G401 (cell line): ENCODE data around the gene TOB2. TPM values are rescaled to one million over a fixed set of nuclear protein-coding genes. Genes with fewer than 3 reads are reported as not detected.
A peak's percentile ranks its signal among the peaks of the same experiment; 100 is the strongest.
"Not testable (repeated sequence)": the region's sequence is repeated elsewhere in the genome, so short reads cannot be mapped to it uniquely, and the experiment has no call there.

ENCODE experiments used
- DNase-seq: peaks from one replicate; pipeline ENCODE4 v3.0.0-alpha.2; 2015; ENCODE audit warnings: low spot score
- in situ Hi-C: cut with HindIII; loops from 2 replicates; pipeline ENCODE4 v1.10.0; 2016; ENCODE audit warnings: low sequenced_read_pairs, mixed read lengths
- total RNA-seq: library from RNA; depleted of rRNA; stranded (reverse); fragments of >200 nt; shearing (Covaris generic); gene quantifications from 2 replicates; pipeline ENCODE4 v1.2.3, GENCODE V29; 2014

Gene TOB2
- total RNA-seq, 1 experiment from 2014 or later: 34.4 TPM

DNA sequence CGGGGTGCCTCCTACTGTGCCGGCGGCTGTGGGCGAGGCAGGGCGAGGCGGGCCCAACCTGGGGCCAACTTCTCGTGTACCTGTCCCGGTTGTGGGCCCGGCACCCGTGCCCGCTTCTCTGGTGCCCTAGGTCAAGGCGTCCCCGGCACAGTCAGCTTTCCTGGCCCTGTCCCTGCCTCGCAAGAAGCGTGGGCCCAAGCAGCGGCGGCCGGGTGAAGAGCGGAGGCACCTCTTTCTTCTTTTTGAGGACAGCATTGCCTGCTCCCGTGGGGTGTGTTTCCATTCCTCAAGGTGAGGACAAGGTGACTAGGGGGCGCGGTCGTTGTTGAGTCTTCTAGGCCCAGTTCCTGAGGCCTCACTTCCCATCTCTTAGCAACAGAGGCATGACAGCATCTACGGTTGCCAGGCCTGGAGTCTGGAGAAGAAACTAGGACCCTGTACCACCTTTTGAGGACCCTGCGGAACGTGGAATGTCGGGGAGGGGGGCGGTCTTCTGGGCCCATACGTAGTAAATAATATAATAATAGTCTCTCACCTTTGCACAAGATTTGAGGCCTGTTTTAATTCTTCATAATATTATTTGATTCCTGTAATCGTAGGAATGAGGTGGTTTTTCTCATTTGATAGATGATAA, 22.7 kb upstream of the TOB2 start:
- in situ Hi-C loops: no loop called here
- peak; percentile 30 for DNase-seq

- peak; percentile 99 for DNase-seq
- in situ Hi-C loops: no loop called here
Measured at GRCh38 chr22:41468381-41469217, 22.0 kb upstream of the TOB2 start, which contains the start of the genes ACO2 and PHF5A. Gene ACO2 (plus strand): TSS chr22:41469117. CDS start chr22:41469147, 30 bp downstream. Gene PHF5A (minus strand): TSS chr22:41468692. CDS start chr22:41468653, 39 bp downstream.

DNA sequence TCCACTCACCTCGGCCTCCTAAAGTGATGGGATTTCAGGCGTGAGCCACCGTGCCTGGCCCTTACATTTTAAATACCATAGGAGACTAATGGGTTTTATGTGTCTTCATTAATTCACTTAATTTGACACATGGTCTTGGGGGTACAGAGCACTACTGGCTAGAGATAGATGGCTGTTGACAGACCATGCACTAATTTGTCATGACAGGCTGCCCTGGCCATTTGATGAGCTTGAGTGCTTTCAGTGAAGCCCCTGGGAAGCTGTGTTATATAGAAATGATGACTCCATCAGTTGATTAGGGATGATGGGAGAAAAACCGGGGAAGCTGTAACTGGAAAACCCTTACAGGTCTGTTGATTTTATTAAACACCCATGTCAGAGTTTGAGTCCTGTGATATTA, 15.3 kb upstream of the TOB2 start:
- in situ Hi-C loops: no loop called here
- no peak for DNase-seq

- in situ Hi-C loops: not testable (repeated sequence)
- DNase-seq: peak; percentile 31
Measured at GRCh38 chr22:41460071-41460470, 13.5 kb upstream of the TOB2 start.

DNA sequence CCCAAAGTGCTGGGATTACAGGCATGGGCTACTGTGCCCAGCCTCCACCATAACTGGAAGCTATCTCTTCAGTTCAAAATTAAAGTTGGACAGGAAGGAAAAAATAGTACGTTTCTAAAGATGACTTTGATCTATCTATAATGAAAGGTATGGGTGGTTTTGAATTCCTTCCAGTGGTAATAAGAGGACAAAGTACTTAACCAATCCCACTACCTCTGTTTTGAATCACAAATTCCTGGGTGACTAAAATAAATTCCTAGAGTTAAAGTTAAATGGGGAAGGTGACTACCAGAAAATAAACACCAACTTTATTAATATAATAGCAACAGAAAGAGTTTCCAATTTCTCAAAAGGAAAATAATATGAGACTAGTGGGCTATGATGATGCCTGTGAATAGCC, 12.8 kb upstream of the TOB2 start:
- in situ Hi-C loops: no loop called here
- no peak for DNase-seq

- no peak for DNase-seq
- in situ Hi-C loops: no loop called here
Measured at GRCh38 chr22:41458161-41458728, 11.6 kb upstream of the TOB2 start.

DNA sequence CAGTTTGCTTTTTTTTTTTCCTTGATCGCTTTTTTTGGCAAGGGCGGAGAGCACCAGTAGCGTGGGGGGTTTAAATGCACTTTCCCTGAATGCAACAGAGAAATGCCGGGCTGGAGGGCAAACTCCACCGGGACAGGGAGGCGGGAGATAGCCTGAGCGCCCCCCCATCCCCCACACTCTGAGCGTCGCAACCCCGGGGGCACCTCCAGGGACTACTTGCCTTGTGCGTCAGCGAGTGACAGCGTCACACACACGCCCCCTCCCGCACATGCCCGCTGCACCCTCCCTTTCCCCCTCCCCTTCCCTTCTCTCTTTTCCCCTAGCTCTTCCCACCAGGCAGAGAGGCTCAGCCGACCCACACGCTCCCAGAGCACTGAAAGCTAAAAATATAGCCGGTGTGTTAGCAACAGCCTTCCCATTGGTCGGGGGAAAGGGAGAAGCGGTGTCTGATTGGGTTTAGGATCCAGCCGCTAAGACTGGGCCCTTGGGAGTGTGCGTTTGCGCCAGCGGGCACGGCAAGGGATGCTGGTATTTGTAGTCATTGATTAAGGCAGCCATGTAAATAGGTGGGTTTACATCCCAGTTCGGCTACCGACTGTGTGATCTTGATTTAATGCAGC, 1.7 kb upstream of the TOB2 start:
- in situ Hi-C loops: no loop called here
- DNase-seq: peak; percentile 100

GRCh38 chr22:41447435-41448188, 1.0 kb upstream of the TOB2 start:
- peak; percentile 73 for DNase-seq
- in situ Hi-C loops: no loop called here

GRCh38 chr22:41446057-41446501, 522 bp downstream of the TOB2 start:
- no peak for DNase-seq

GRCh38 chr22:41445129-41446056, 1.2 kb downstream of the TOB2 start:
- in situ Hi-C loops: no loop called here
- peak; percentile 62 for DNase-seq

More at GRCh38 chr22:41446057-41446501, 522 bp downstream of the TOB2 start:
- in situ Hi-C loops: no loop called here

DNA sequence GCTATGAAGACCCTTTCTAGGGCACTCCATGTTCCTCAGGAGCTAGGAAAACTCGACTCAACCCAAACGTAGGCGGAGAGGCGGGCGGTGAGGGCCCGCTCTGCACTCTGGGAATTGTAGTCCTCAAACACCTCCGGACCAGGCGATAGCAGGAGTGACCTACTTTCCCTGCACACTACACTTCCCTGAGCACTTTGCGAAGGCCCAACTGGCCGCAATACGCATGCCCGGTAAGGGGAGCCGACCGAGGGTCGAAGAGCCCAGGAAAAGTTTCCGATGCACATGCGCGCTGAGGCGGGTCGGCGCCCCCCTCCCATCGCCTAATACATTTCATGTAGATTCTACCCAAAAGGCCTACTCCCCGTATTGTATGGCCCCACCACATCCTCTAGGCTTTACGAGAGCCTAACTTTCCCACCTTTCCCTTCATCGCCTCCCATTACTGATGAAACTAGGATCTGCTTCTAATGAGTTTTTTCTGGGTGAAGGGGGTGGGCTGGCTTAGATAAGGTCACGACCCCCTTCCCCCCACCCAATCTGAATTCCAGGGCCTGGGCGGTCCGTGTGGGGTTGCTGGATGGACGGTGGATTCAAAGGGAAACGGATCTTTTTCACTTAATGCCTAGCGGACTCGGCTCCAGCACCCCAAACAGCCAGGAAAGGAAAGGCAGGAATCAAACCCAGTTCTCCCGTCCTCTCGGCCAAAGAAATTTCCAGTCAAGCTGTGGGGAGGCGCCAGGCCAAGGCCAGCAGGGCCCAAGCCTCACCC, 2.1 kb downstream of the TOB2 start:
- peak; percentile 97 for DNase-seq
- in situ Hi-C loops: no loop called here

DNA sequence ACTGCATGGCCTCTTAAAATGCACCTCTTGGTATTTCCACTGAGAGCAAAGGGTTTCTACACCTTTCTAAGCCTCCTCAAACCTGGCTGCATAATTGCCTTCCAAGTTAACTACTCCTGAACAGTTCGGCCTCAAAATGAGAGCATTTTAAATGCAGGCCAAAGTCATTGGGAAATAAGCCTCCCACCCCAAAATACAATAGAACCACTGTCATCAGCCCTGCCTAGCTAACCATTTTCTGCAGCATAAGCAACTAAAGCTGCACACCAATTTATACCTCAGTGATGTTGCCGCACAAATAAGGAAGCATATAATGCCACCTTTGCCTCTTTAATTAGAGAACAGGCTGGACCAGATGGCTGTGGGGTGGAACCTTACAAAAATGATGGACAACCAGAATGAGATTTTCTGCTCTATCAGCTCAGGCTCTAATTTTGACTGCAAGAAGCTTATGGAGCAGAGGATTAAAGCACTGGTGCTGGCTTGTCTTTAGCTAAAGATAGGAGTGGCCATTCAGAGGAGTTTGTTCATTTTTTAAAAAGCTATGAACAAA, 4.3 kb downstream of the TOB2 start:
- in situ Hi-C loops: no loop called here
- DNase-seq: peak; percentile 93

- not testable (repeated sequence) for DNase-seq
Measured at GRCh38 chr22:41440511-41440910, 6.1 kb downstream of the TOB2 start.

DNA sequence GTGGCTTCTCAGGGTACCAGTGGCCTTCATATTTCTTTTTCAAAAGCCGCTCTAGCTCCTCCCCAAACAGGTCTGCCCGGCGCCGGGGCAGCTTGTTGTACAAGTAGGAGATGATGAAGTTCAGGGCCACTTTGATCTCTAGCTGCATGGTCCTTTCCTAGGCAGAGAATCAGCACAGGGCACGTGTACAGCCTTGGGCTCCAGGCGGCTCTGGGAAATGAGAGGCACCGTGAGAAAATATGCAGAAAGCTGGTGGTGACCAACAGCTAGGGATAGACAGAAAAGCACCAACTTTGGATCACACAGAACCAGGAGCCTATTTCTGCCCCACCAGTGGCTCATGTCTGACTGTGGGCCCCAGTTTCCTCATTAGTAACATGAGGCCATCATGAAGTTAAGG, 9.4 kb downstream of the TOB2 start:
- peak; percentile 56 for DNase-seq
- in situ Hi-C loops: no loop called here

More at GRCh38 chr22:41440511-41440910, 6.1 kb downstream of the TOB2 start:
- in situ Hi-C loops: not testable (repeated sequence)

DNA sequence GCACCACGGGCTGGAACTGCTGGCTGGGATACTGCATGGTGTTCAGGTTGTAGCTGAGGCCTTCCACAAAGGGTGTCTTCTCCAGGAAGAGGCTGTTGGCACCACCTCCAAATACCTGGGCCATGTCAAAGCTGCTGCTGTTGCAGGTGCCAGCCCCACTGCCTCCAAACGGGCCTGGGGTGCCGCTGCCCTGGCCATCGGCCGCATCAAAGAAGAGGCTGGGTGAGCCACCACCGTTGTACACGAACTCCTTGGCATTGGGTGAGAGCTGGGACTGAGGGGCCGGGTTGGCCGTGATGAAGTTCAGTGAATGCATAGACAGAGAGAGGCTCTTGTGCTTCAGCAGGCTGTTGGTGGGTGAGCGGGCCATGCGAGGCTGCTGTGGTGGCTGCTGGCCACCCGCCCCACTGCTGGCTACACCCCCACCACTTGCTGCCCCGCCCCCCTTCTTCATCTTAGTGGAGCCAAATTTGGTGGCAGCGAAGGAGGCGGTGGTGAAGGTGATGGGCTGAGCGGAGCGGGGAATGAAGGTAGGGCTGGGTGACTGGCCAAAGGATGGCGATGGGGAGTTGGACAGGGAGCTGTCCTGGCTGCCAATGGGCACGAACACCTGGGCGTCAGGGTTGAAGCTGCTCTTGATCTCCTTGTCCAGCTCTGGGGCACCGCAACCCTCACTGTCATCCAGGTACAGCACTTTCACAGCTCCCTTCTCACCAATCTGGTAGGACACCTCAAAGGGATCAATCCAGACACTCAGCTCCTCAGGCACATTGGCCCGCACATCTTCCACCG, 10.1 kb downstream of the TOB2 start:
- in situ Hi-C loops: no loop called here
- no peak for DNase-seq

DNA sequence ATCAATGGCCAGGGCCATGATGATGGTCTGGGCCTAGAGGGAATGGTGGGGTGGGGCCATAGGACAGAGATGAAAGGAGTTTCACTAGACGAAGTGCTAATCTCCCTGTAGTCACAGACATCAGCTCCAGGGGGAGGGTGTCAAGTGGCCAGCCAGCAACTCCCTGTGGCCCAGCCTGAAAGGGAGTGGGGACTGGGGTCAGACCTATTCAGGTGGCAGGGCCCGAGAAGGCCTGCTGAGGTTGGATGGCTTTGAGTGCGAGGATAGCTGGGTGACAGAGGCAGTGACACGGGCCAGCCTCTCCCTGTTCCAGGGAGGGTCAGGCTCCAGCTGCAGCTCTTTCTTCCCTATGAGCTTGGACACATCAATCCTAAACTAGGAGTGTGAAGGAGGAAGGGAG, 11.0 kb downstream of the TOB2 start:
- in situ Hi-C loops: no loop called here
- DNase-seq: no peak
